SK-N-SH treated with all-trans-retinoic acid at 6 μM for 48 hours (cell line): ENCODE data around the gene ERP27.

Experiments used
- ATAC-seq: fragments of 200-7000 bp; cut with Tn5 transposase; 3 replicates; pipeline ENCODE4 v1.9.1; 2020; ENCODE audit warnings: mild to moderate bottlenecking, moderate library complexity
- CREB5 ChIP-seq: fragments of 250-450 bp; sonication (Bioruptor Pico); IDR thresholded peaks from 2 replicates; pipeline ENCODE4 v1.5.1; 2020; ENCODE audit warnings: low read depth, mild to moderate bottlenecking, moderate library complexity
- CSDC2 ChIP-seq: fragments of 250-450 bp; sonication (Bioruptor Pico); IDR thresholded peaks from 2 replicates; pipeline ENCODE4 v1.5.0; 2020; ENCODE audit warnings: mild to moderate bottlenecking, moderate library complexity
- CSRNP3 ChIP-seq: fragments of 250-450 bp; sonication (Bioruptor Pico); IDR thresholded peaks from 2 replicates; pipeline ENCODE4 v1.5.1; 2021; ENCODE audit warnings: mild to moderate bottlenecking, moderate library complexity
- ESRRG ChIP-seq: fragments of 250-450 bp; sonication (Bioruptor Pico); IDR thresholded peaks from 2 replicates; pipeline ENCODE4 v1.6.1; 2021; ENCODE audit warnings: mild to moderate bottlenecking
- GLIS3 ChIP-seq: fragments of 250-450 bp; sonication (Bioruptor Pico); IDR thresholded peaks from 2 replicates; pipeline ENCODE4 v1.5.0; 2020; ENCODE audit warnings: mild to moderate bottlenecking, moderate library complexity
- ISL1 ChIP-seq: fragments of 250-450 bp; sonication (Bioruptor Pico); IDR thresholded peaks from 2 replicates; pipeline ENCODE4 v2.1.2; 2022; ENCODE audit warnings: mild to moderate bottlenecking, moderate library complexity
- OSR1 ChIP-seq: fragments of 250-450 bp; sonication (Bioruptor Pico); IDR thresholded peaks from 2 replicates; pipeline ENCODE4 v1.8.0; 2022; ENCODE audit warnings: moderate library complexity, mild to moderate bottlenecking, inconsistent platforms
- PATZ1 ChIP-seq: fragments of 250-450 bp; sonication (Bioruptor Pico); IDR thresholded peaks from 2 replicates; pipeline ENCODE4 v1.8.0; 2020; ENCODE audit warnings: mild to moderate bottlenecking, moderate library complexity, borderline replicate concordance
- SNAI2 ChIP-seq: fragments of 250-450 bp; sonication (Bioruptor Pico); IDR thresholded peaks from 2 replicates; pipeline ENCODE4 v1.5.0; 2020; ENCODE audit warnings: mild to moderate bottlenecking, moderate library complexity
- TCF4 ChIP-seq: fragments of 250-450 bp; sonication (Bioruptor Pico); IDR thresholded peaks from 2 replicates; pipeline ENCODE4 v1.8.0; 2021; ENCODE audit warnings: mild to moderate bottlenecking, moderate library complexity, borderline replicate concordance
- TSHZ2 ChIP-seq: fragments of 250-450 bp; sonication (Bioruptor Pico); IDR thresholded peaks from 2 replicates; pipeline ENCODE4 v1.5.0; 2020; ENCODE audit warnings: mild to moderate bottlenecking, moderate library complexity
- ZC3H10 ChIP-seq: fragments of 250-450 bp; sonication (Bioruptor Pico); IDR thresholded peaks from 2 replicates; pipeline ENCODE4 v1.5.1; 2021; ENCODE audit warnings: mild to moderate bottlenecking, moderate library complexity
- ZFP3 ChIP-seq: fragments of 250-450 bp; sonication (Bioruptor Pico); IDR thresholded peaks from 2 replicates; pipeline ENCODE4 v1.5.0; 2020; ENCODE audit warnings: mild to moderate bottlenecking, moderate library complexity
- ZFP30 ChIP-seq: fragments of 450-650 bp; formaldehyde crosslinking; IDR thresholded peaks from 2 replicates; pipeline ENCODE4 v1.5.0; 2022; ENCODE audit warnings: mild to moderate bottlenecking, moderate library complexity
- ZNF70 ChIP-seq: fragments of 450-650 bp; formaldehyde crosslinking; IDR thresholded peaks from 2 replicates; pipeline ENCODE4 v1.5.0; 2020; ENCODE audit warnings: mild to moderate bottlenecking, moderate library complexity
- ZNF8 ChIP-seq: fragments of 450-650 bp; formaldehyde crosslinking; IDR thresholded peaks from 2 replicates; pipeline ENCODE4 v1.5.0; 2020; ENCODE audit warnings: mild to moderate bottlenecking, moderate library complexity

Gene ERP27

GRCh38 chr12:14885718-14886221 lies 52.6 kb downstream of the ERP27 start, which contains the start of gene MGP:
MGP (minus strand) TSS chr12:14885854; CDS start chr12:14885791, 63 bp downstream.
- TF ChIP-seq ZNF8 (CRISPR knock-in tag) (no peak), ESRRG (0 out of 2 replicates have a peak, but pooled peaks have one; percentile 53), TCF4 (CRISPR knock-in tag) (no peak), TSHZ2 (CRISPR knock-in tag) (no peak), ZFP30 (CRISPR knock-in tag) (no peak), ZFP3 (peak; percentile 54; the same call in 1 of the 2 replicates), CSDC2 (no peak), ISL1 (CRISPR knock-in tag) (peak; percentile 45; the same call in 1 of the 2 replicates)
- ATAC-seq: peak; percentile 91

GRCh38 chr12:14884458-14884878 lies 53.9 kb downstream of the ERP27 start:
- TF ChIP-seq ISL1 (CRISPR knock-in tag): 0 out of 2 replicates have a peak, but pooled peaks have one; percentile 25
- TF ChIP-seq ZNF70 (CRISPR knock-in tag): no peak
- TF ChIP-seq, all 23 proteins: peak for 1
- ATAC-seq: peak; percentile 71

GRCh38 chr12:14883686-14884085 lies 54.7 kb downstream of the ERP27 start:
- no peak for ATAC-seq
- TF ChIP-seq ZFP30 (CRISPR knock-in tag) (no peak), ESRRG (no peak), SNAI2 (no peak), CREB5 (no peak), ZC3H10 (no peak), CSRNP3 (no peak), ZNF8 (CRISPR knock-in tag) (no peak), PATZ1 (CRISPR knock-in tag) (no peak), OSR1 (CRISPR knock-in tag) (no peak)
- TF ChIP-seq, all 23 proteins: peak for 0

GRCh38 chr12:14880890-14881453 lies 57.4 kb downstream of the ERP27 start:
- TF ChIP-seq CSRNP3 (no peak), CREB5 (0 out of 2 replicates have a peak, but pooled peaks have one; percentile 6), GLIS3 (CRISPR knock-in tag) (0 out of 2 replicates have a peak, but pooled peaks have one; percentile 29)
- no peak for ATAC-seq
